ENCODE measurements around the gene TSPAN10.

- TF ChIP-seq POLR2A (IDR thresholded peaks at IDR 0.05) (no peak), CTCF (IDR thresholded peaks at IDR 0.05) (no peak)
Observed at GRCh38 chr17:81655378-81656117, 18.6 kb downstream of the TSPAN10 start.

All from uterus (tissue), 2 donors.